Panc1 (cell line): ENCODE measurements around the gene SGCE.

ENCODE experiments used
- POLR2AphosphoS5 ChIP-seq: IDR thresholded peaks from 2 replicates; pipeline ENCODE4 v1.6.1; 2012; ENCODE audit warnings: mild to moderate bottlenecking, low read depth, low read length, moderate library complexity
- TCF7L2 ChIP-seq: IDR thresholded peaks from 2 replicates; pipeline ENCODE4 v1.6.1; 2011; ENCODE audit warnings: mild to moderate bottlenecking, low read depth, low read length, inconsistent platforms
- TF ChIP-seq, protein P1 (sequence below): fragments of 450-650 bp; IDR thresholded peaks from 2 replicates; pipeline ENCODE4 v1.5.1; 2017; ENCODE audit warnings: mild to moderate bottlenecking

DNA sequence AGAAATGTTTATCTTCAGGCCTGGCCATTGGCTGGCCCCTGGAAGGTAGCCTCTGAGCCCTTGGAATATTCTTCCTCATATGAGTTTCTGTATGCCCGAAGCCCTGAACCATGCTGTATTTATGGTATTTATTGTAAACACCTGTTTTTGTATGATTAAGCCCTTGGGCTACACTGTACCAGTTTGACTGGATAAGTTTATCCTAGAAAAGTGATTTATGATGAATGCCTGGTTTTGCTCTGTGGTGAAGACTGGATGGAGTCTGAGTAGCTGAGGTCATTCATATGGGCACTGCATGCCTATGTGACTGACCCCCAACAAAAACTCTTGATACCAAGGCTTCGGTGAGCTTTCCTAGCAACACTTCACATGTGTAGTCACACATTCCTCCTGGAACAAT lies 79.6 kb downstream of the SGCE start:
- TF ChIP-seq, protein P1, sequence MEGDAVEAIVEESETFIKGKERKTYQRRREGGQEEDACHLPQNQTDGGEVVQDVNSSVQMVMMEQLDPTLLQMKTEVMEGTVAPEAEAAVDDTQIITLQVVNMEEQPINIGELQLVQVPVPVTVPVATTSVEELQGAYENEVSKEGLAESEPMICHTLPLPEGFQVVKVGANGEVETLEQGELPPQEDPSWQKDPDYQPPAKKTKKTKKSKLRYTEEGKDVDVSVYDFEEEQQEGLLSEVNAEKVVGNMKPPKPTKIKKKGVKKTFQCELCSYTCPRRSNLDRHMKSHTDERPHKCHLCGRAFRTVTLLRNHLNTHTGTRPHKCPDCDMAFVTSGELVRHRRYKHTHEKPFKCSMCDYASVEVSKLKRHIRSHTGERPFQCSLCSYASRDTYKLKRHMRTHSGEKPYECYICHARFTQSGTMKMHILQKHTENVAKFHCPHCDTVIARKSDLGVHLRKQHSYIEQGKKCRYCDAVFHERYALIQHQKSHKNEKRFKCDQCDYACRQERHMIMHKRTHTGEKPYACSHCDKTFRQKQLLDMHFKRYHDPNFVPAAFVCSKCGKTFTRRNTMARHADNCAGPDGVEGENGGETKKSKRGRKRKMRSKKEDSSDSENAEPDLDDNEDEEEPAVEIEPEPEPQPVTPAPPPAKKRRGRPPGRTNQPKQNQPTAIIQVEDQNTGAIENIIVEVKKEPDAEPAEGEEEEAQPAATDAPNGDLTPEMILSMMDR = no peak
- TF ChIP-seq TCF7L2 = no peak
- TF ChIP-seq POLR2AphosphoS5 = no peak
